HG02763 (cell line): ENCODE measurements around the gene BHMT2.

Source experiments
- ATAC-seq: cut with Tn5 transposase; IDR thresholded peaks from one replicate; pipeline ENCODE4 v1.9.1; 2021; ENCODE audit warnings: mild to moderate bottlenecking, moderate library complexity; ENCODE audit not compliant: unreplicated experiment

The BHMT2 gene

DNA sequence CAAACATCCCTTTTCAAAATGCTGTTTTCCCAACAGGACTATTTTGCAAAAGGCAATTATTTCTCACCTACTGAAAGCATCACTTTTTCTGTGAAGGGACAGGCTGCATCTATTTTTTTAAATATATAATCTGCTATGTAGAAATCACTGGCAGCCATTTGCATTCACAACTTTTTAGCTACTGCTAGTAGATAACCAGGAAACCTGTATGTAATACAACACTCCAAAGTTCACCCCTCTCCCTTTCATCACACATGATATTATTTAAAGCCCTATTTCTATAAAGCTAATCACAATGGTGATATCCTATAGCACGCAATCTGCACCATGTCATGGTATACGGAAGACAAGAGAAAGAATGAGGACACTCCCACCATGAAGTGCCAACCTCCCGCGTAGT lies 9.9 kb upstream of the BHMT2 start:
- no peak for ATAC-seq

DNA sequence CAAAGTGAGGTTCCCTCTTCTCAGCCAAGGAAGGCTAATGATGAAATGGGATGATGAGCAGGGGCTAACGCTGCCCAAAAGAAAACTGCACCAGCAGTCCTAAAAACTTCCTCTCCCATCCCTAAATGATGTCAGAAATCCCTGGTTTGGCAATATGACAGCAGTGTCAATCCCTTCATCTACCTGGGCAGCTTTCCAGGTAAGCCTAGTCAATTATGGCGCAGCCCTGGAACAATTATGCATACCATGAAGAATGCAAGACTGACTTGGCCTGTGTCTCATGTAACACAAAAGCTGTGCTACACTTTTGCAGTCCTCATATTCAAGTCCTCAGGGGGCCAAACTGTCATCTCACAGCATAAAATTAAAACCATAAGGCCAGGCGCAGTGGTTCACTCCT lies 7.1 kb upstream of the BHMT2 start:
- no peak for ATAC-seq

- no peak for ATAC-seq
Observed at GRCh38 chr5:79070350-79070667, 742 bp downstream of the BHMT2 start.

GRCh38 chr5:79074641-79075040 lies 5.1 kb downstream of the BHMT2 start:
- no peak for ATAC-seq

DNA sequence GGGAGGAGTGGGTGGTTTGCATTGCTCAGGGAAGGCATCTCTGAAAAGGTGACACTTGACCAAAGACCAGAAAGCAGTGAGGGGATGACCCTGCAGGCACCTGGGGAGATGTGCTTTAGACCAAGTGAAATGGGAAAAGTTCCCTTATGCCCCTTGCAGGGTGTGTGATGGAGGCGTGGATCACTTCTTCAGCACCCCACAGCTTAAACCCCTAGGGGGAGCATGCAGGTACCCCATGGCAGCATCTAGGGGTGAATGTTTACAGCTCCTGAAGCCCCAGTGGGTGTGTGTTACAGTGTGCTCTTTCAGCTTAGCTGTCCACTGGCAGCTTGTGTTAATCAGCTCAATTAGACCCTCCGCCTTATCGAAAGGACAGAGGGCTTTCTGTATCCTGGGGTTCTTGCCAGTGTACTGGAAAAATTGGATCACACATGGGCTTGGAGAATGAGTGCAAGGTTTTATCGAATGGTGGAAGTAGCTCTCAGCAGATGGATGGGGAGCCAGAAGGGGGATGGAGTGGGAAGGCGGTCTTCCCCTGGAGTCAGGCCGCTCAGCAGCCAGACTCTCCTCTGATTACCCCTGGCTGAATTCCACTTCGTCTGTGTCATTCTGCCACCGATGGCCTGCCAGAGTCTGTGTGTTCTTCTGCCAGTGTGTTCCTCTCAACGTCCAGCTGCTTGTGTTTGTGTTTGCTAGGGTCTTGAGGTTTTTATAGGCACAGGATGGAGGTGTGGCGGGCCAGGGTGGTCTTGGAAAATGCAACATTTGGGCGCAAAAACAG lies 6.3 kb downstream of the BHMT2 start:
- no peak for ATAC-seq

- no peak for ATAC-seq
Observed at GRCh38 chr5:79076819-79077218, 7.3 kb downstream of the BHMT2 start.

DNA sequence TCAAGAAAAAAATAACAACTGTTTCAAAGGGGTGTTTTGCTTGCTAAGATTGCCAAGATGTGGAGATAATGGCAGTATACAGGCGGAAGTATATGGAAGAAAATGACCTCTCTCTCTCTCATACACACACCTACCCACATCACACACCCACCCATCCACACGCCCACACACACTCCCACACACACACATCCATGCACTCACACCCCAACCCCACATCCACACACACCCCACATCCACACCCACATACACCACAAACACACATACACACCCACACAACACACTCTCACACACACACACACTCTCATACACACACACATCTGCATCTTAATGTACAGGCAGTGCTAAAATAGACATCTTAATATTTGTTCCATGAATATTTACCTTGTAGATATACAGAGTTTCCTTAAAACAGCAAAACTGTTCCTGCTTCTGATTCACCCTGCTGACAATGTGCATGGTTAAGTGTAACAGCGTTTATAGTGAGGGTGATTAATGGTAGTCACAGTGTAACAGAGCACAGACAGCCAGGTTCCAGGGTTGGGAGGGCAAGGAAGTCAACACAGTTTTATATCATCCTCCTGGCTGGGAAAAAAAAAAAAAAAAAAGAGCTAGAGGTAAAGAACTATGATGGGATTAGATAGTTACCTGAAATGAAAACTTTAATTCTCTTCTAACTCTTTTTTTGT lies 8.3 kb downstream of the BHMT2 start:
- no peak for ATAC-seq

GRCh38 chr5:79080804-79081203 lies 11.2 kb downstream of the BHMT2 start:
- no peak for ATAC-seq

DNA sequence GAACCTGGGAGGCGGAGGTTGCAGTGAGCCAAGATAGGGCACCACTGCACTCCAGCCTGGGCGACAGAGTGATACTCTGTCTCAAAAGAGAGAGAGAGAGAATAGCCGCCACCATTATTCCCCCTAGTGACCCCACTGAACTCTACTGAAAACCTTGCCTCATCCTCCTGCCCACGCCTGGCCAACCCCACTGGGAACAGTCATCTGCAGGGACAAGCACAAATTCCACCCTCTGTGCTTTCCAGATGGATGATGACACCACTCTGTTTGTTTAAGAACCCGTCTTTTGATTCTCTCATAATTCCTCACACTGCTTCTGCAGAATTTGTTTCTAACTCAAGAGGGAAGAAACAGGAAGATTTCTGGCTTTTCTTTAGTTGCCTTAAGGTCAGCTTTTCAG lies 12.2 kb downstream of the BHMT2 start:
- no peak for ATAC-seq

DNA sequence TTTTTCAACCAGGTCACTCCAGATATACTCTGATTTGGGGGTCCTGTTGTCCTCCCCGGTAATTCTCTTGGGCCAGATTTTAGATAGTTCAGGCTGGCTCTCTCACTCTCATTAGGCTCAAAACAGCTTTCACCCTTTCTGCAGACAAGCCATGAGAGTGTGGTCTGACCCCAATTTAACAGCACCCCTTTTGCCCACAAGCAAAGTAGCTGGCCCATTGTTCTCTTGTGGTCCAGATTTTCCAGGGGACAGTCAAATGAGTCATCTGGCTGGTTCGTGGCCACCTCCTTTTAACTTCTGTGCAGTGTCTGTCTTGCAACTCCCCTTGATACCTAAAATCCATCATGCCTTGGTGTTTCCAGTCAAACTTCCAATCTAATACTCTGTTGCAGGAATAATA lies 16.5 kb downstream of the BHMT2 start:
- ATAC-seq, result no peak

DNA sequence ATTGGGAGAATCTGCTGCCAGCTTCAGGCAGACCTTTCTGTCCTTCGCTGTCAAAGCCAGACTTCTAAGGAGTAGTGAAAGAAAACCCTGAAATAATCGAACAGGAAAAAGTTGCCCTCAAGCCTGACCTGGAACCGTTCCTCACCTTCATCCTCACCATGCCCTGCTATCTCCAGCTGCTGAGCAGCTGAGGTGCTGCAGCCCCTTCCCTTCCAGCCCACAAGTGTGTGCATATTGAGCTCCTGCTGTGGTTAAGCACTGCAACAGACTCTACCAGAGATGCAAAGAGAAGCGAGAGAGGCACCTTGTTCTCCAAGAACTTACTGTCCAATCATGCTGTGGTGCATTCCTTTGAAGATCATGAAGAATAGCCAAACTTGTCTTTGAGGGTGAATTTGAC lies 18.9 kb downstream of the BHMT2 start:
- no peak for ATAC-seq

DNA sequence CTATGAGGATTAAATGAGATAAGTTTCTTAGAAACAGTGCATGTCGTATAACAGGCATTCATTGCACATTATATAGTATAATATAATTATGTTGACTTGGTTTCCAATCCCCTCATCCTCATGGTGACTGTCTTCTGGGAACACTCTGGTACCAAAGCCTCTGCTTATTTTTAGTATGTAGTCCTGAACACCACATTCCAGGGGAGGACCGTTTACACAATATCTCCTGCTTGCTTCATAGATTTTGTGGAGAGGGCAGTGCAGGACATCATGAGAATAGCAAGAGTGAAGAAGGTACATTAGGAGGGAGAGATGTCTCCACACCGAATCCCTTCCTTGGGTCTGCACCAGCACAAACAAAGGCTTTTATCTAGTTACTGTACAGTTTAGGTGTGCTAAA lies 21.5 kb downstream of the BHMT2 start:
- ATAC-seq, result no peak

- ATAC-seq, result no peak
Observed at GRCh38 chr5:79093762-79094161, 24.2 kb downstream of the BHMT2 start.

GRCh38 chr5:79105868-79106267 lies 36.3 kb downstream of the BHMT2 start:
- ATAC-seq, result no peak

GRCh38 chr5:79107020-79107796 lies 37.6 kb downstream of the BHMT2 start:
- ATAC-seq, result no peak

DNA sequence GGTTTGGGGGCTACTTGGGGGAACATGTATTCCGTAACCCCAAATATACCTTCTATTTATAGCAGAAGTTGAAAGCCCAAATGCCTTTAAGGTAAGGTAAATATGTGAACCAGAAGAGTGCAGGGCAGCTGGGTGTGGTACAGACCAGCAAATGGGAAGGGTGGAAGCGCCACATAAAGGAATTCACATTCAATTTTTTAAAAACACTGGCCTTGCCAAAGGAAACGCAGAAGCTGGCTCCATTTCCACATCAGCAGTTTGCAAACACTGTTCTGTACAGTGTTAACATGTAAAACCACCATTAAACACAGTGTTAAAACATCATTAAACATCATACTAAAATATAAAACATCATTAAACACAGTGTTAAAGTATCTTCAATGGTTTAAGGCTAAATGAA lies 38.5 kb downstream of the BHMT2 start:
- no peak for ATAC-seq

DNA sequence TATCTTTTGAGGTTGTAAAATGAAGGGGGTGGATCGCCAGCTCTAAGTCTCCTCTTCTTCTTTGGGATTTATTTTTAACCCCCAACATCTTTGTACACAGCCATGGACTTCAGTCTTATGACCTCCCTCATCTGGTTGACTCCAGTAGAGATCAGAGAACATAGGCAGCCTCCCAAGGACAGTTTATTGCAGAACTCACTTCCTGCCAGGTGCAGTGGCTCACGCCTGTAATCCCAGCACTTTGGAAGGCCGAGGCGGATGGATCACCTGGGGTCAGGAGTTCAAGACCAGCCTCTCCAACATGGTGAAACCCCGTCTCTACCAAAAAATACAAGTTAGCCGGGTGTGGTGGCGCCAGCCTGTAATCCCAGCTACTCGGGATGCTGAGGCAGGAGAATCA lies 39.2 kb downstream of the BHMT2 start:
- ATAC-seq, result no peak

DNA sequence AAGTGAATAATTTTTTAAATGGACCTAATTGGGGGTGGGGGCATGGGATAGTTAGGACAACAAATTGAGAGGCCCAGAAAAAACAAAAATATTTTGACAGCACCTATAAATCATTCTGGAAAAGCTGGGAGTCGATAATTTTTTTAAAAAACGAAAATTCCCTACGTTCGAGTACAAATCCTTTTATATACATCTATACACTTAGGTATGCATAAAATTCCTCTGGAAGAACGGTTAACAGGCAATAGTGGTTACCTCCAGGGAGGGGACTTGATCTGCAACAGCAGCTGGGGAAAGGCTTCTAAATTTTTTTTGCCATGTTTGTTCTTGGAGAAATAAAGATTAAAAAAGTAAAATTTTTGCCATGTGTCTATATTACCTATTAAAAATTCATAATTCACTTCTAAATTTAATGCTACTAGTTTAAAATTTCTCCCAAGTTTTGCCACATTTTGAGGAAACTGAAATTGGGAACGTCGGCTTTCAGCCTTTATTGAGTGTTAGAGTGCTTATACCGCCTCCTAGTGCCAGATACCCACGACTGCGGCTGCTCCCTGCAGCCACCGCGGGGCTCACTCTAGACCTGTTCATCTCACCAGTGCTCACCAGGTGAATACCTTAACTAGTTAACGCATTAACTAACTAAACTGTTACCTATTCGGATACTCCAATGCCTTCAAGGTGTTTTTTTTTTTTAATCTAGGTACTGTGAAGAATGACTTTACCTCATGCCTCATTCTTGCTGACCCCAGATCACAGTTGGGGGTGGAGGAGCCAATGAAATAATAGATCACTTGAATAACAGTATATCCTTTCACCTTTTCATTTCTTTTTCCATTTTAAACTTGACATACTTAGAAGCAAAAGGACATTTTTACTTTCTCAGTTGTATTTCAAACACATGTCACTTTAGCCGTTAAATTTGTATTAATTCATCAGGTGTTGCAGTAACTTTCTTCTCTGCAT lies 40.2 kb downstream of the BHMT2 start:
- no peak for ATAC-seq

DNA sequence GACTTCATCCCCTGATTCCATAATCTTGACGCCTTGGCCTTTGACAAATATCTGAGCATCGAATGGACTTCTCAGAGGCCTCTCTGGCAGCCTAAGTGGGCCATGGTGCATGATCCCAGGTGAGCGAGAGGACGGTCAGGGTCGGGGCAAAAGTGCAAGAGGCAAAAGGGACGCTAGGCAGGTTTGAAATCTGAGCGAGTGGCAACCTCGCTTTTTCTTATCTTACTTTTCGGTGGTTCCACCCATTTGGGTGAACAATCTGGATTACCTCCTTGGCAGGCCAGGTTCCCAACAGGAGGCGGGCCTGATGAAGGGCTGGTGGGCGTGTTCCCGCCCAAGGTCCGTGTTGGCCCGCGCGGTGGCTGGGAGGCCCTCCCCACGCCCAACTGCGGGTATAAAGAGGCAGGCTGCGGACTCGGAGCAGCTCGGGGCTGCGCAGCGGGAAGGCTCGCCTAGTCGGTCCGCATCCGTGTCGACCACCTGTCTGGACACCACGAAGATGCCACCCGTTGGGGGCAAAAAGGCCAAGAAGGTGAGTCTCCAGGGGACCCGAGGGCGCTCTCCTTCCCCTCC lies 41.9 kb downstream of the BHMT2 start, which contains the start of gene BHMT:
Gene BHMT, plus strand, starts transcription at position 423 of the 573 bp plus-strand sequence. Its CDS starts 77 bp downstream, at position 500.
- ATAC-seq, result no peak

DNA sequence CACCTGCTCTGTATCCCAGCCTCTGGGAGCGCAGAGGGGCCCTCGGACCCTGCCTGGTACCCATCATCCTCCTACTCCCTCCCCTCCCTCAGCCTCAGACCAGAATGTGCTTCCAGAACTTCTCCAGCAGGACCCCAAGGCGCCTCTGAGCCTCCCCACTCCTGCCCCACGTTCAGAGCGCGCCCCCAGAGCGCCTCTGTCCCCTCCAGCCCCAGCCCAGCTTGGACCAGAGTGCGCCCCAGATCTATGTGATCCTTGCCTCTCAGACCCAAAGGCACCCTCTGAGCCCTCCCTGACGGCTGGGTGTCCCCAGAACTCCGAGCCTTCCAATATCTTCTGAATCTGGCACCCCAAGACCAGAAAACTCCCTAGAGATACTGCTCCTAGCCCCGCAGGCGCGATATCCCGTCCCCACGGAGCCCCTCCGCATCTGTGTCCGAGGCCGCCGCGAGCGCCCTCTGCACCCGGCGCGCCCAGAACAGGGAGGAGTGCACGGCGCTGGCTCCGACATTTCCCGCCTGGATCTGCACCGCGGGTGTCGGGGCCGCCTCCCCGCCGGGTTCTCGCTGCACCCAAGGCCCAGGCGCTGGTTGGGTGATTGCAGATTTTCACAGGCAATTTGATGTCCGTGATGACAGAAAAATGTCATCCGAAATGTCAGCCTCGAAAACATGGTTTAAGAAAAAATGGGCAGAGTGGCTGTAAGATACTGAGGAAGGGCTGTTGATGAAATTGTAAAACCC lies 42.6 kb downstream of the BHMT2 start:
- no peak for ATAC-seq
